ENCODE measurements around the gene IREB2. TPM values are rescaled to one million over a fixed set of nuclear protein-coding genes. Genes with fewer than 3 reads are reported as not detected.

IREB2 gene
- total RNA-seq, 1 experiment from 2014 or later = 6.5 TPM

DNA sequence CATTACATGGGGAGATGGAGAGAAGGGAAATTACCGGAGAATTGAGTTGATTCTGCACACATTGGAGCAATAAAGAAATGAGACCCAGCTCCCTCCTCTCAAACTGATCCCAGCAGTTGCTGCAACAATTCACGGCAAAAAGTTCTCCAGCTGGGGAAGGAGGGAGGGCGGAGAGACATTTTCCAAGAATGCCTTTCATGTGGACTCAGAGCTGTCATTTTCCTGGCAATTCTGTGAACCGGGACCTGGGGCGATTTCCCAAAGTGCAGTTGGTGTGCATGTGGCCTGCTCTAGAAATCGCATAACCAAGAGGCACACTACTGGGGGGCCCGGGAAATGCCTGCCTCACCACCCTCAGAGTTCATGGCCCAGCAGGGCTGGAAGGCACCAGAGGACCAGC lies 48.7 kb upstream of the IREB2 start:
- Histone ChIP-seq H3K4me2 (ENCODE audit: low read length) (no peak overlapping the region), H3K27me3 (ENCODE audit: low read length) (peaks cover 47% of the 10 kb centered on the region), H3K9me3 (ENCODE audit: low read length) (no peaks in the 10 kb centered on the region), H3F3A (ENCODE audit: low read length, unreplicated experiment) (no peaks in the 10 kb centered on the region), H3K4me3 (ENCODE audit: low read length) (no peak overlapping the region), H3K4me1 (ENCODE audit: insufficient read depth, low read length) (no peaks in the 10 kb centered on the region), H2AFZ (ENCODE audit: low read length) (no peak overlapping the region), H3K27ac (ENCODE audit: low read length) (no peak overlapping the region), H3K36me3 (ENCODE audit: low read depth, low read length) (no peaks in the 10 kb centered on the region), H4K20me1 (ENCODE audit: low read length) (no peaks in the 10 kb centered on the region), H3K79me2 (ENCODE audit: low read length) (no peaks in the 10 kb centered on the region), H3K9ac (ENCODE audit: low read length) (no peak overlapping the region), H3K9me2 (replicated peaks; ENCODE audit: low read length) (no peaks in the 10 kb centered on the region)
- intact Hi-C loops (cut with micrococcal nuclease) = no loop called here
- DNase-seq (no peak), ATAC-seq (no peak)
- POLR2A ChIA-PET (ENCODE audit: unreplicated experiment) = no interaction called here
- no TSS peak for BruUV-seq (replicated peaks)
- TF ChIP-seq, protein P1, sequence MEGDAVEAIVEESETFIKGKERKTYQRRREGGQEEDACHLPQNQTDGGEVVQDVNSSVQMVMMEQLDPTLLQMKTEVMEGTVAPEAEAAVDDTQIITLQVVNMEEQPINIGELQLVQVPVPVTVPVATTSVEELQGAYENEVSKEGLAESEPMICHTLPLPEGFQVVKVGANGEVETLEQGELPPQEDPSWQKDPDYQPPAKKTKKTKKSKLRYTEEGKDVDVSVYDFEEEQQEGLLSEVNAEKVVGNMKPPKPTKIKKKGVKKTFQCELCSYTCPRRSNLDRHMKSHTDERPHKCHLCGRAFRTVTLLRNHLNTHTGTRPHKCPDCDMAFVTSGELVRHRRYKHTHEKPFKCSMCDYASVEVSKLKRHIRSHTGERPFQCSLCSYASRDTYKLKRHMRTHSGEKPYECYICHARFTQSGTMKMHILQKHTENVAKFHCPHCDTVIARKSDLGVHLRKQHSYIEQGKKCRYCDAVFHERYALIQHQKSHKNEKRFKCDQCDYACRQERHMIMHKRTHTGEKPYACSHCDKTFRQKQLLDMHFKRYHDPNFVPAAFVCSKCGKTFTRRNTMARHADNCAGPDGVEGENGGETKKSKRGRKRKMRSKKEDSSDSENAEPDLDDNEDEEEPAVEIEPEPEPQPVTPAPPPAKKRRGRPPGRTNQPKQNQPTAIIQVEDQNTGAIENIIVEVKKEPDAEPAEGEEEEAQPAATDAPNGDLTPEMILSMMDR (conservative IDR thresholded peaks at IDR 0.05; ENCODE audit: low read depth, low read length) = no peak
- TF ChIP-seq EZH2phosphoT487 (IDR thresholded peaks at IDR 0.05; ENCODE audit: borderline replicate concordance, low read length) (no peak), EZH2 (IDR thresholded peaks at IDR 0.05; ENCODE audit: low read length, unreplicated experiment) (no peak)
- CTCF ChIA-PET = no interaction called here

DNA sequence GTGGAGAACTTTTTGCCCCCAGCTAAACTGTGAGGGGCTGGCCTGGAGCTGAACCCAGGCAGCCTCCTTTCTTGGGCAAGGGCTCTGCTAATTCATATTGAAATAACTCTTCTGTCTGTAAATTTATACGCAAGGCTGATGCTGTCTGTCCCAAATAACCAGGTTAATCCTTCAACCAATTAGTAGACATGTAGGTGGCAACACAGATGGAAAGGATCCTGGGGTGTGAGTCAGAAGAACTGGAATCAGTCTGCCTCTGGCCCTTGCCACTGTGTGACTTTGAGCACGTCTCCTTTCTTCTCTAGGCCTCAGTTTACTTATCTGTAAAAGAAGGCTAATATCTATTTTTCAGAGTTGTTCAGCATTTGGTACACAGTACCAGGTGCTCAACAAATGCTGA lies 48.3 kb upstream of the IREB2 start:
- H3K27ac ChIP-seq (ENCODE audit: low read length) = no peak overlapping the region
- H3K9me2 ChIP-seq (replicated peaks; ENCODE audit: low read length) = no peaks in the 10 kb centered on the region
- no peaks in the 10 kb centered on the region for H3K79me2 ChIP-seq (ENCODE audit: low read length)
- no peaks in the 10 kb centered on the region for H3K9me3 ChIP-seq (ENCODE audit: low read length)
- no peak overlapping the region for H3K4me3 ChIP-seq (ENCODE audit: low read length)
- H3K4me1 ChIP-seq (ENCODE audit: insufficient read depth, low read length) = no peaks in the 10 kb centered on the region
- intact Hi-C loops (cut with micrococcal nuclease) = no loop called here
- CTCF ChIA-PET = no interaction called here
- no peaks in the 10 kb centered on the region for H3F3A ChIP-seq (ENCODE audit: low read length, unreplicated experiment)
- BruUV-seq (replicated peaks) = no TSS peak
- POLR2A ChIA-PET (ENCODE audit: unreplicated experiment) = no interaction called here
- no peak overlapping the region for H3K9ac ChIP-seq (ENCODE audit: low read length)
- H2AFZ ChIP-seq (ENCODE audit: low read length) = no peak overlapping the region
- H4K20me1 ChIP-seq (ENCODE audit: low read length) = no peaks in the 10 kb centered on the region
- no peaks in the 10 kb centered on the region for H3K36me3 ChIP-seq (ENCODE audit: low read depth, low read length)
- DNase-seq (no peak), ATAC-seq (no peak)
- peaks cover 45% of the 10 kb centered on the region for H3K27me3 ChIP-seq (ENCODE audit: low read length)
- TF ChIP-seq, protein P1 (conservative IDR thresholded peaks at IDR 0.05; ENCODE audit: low read depth, low read length) = no peak
- TF ChIP-seq EZH2 (IDR thresholded peaks at IDR 0.05; ENCODE audit: low read length, unreplicated experiment) = no peak
- TF ChIP-seq EZH2phosphoT487 (IDR thresholded peaks at IDR 0.05; ENCODE audit: borderline replicate concordance, low read length) = no peak
- no peak overlapping the region for H3K4me2 ChIP-seq (ENCODE audit: low read length)

DNA sequence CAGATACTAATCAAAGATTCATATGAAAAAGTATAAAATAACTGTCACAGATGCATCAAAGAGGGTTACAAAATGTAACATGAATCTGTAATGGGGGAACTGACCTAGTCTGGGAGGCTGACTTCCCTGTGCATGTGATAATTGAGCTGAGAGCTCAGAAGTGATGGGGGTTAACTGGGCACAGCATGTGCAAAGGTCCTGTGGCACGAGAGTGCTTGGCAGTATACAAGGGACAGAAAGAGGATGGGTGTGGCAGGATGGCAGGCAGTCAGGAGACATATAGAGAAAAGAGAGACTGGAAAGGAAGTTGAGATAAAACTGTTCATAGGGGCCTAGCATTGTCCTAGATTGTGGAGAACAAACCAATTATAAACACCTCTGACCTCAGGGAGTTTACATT lies 47.8 kb upstream of the IREB2 start:
- TF ChIP-seq, protein P1 (conservative IDR thresholded peaks at IDR 0.05; ENCODE audit: low read depth, low read length) = no peak
- TF ChIP-seq EZH2phosphoT487 (IDR thresholded peaks at IDR 0.05; ENCODE audit: borderline replicate concordance, low read length) = no peak
- TF ChIP-seq EZH2 (IDR thresholded peaks at IDR 0.05; ENCODE audit: low read length, unreplicated experiment) = no peak
- ChIA-PET POLR2A (ENCODE audit: unreplicated experiment) (no interaction called here), CTCF (no interaction called here)
- Histone ChIP-seq H3K4me2 (ENCODE audit: low read length) (no peak overlapping the region), H2AFZ (ENCODE audit: low read length) (no peak overlapping the region), H3K36me3 (ENCODE audit: low read depth, low read length) (no peaks in the 10 kb centered on the region), H3K27me3 (ENCODE audit: low read length) (peaks cover 40% of the 10 kb centered on the region), H3K79me2 (ENCODE audit: low read length) (no peaks in the 10 kb centered on the region), H3K4me3 (ENCODE audit: low read length) (no peak overlapping the region), H3K4me1 (ENCODE audit: insufficient read depth, low read length) (no peaks in the 10 kb centered on the region), H3K9ac (ENCODE audit: low read length) (no peak overlapping the region), H3K9me2 (replicated peaks; ENCODE audit: low read length) (no peaks in the 10 kb centered on the region), H3F3A (ENCODE audit: low read length, unreplicated experiment) (no peaks in the 10 kb centered on the region), H3K27ac (ENCODE audit: low read length) (no peak overlapping the region), H4K20me1 (ENCODE audit: low read length) (no peaks in the 10 kb centered on the region), H3K9me3 (ENCODE audit: low read length) (no peaks in the 10 kb centered on the region)
- DNase-seq = no peak
- BruUV-seq (replicated peaks) = no TSS peak
- no peak for ATAC-seq
- intact Hi-C loops (cut with micrococcal nuclease) = no loop called here
